Activated T-cell treated with anti-CD3 and anti-CD28 coated beads, Interleukin-2, amount 50 U/mL, for 72 hours (primary cell): ENCODE results near the gene SLC17A1. TPM values are rescaled to one million over a fixed set of nuclear protein-coding genes. Genes with fewer than 3 reads are reported as not detected.

Source experiments
- ATAC-seq, 2 donors: fragments of 150-1000 bp; cut with Tn5 transposase; replicated peaks in 1 of 2; 2 replicates each; pipeline ENCODE4 v1.10.0; 2021; ENCODE audit warnings: moderate library complexity in 2 of 2, mild to moderate bottlenecking in 1 of 2
- DNase-seq, 2 donors: peaks; one replicate each; pipeline ENCODE4 v3.0.0; 2021 to 2022; ENCODE audit warnings: mixed read lengths in 1 of 2
- H3K27ac Mint-ChIP-seq: one replicate; pipeline ENCODE4 v1.8.0; 2022; ENCODE audit warnings: mild to moderate bottlenecking, moderate library complexity, mixed read lengths
- H3K27me3 Mint-ChIP-seq: one replicate; pipeline ENCODE4 v1.8.0; 2022; ENCODE audit warnings: low read depth, mixed read lengths
- H3K36me3 Mint-ChIP-seq, 2 donors: one replicate each; pipeline ENCODE4 v1.8.0; 2022; ENCODE audit warnings: mixed read lengths in 2 of 2, mild to moderate bottlenecking in 1 of 2; ENCODE audit not compliant: insufficient read depth in 2 of 2
- H3K4me1 Mint-ChIP-seq: one replicate; pipeline ENCODE4 v1.8.0; 2022; ENCODE audit warnings: low read depth, mixed read lengths
- H3K4me3 Mint-ChIP-seq, 2 donors: one replicate each; pipeline ENCODE4 v1.8.0; 2022; ENCODE audit warnings: mild to moderate bottlenecking in 2 of 2, mixed read lengths in 2 of 2, moderate library complexity in 2 of 2
- H3K9me3 Mint-ChIP-seq, 2 donors: one replicate each; pipeline ENCODE4 v1.8.0; 2022; ENCODE audit warnings: mixed read lengths in 2 of 2
- total RNA-seq, 2 donors: library from RNA; stranded (reverse); gene quantifications; one replicate each; pipeline ENCODE4 v1.2.3, GENCODE V29; 2022

Gene SLC17A1
- total RNA-seq, 2 donors from 2014 or later = 0.29 TPM; not detected in 1

DNA sequence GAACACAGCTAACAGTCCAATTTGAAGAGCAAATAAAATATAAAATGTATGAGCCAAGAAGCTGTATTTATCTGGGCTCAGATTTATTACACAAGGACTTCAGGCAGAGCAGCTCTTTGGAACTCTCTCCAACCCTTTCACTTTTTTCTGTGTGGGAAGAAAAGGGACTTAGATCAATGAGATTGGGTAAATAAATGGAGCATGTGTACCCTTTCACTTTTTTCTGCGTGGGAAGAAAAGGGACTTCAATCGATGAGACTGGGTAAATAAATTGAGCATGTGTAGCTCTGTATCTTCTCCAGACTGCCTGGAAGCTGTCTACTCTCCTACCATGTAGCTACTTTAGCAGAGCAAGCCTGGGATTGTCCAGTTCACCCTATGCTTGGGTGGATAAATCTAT is 31.5 kb upstream of the SLC17A1 start:
- peaks cover 4 to 8% of the 10 kb centered on the region in 2 donors for H3K36me3 Mint-ChIP-seq
- H3K4me1 Mint-ChIP-seq = peaks cover 26% of the 10 kb centered on the region
- peaks cover 13 to 15% of the 10 kb centered on the region in 2 donors for H3K9me3 Mint-ChIP-seq
- ATAC-seq (no peak), DNase-seq (no peak)
- peaks cover 15% of the 10 kb centered on the region for H3K27me3 Mint-ChIP-seq
- H3K4me3 Mint-ChIP-seq = no peak overlapping the region
- H3K27ac Mint-ChIP-seq = no peak overlapping the region

DNA sequence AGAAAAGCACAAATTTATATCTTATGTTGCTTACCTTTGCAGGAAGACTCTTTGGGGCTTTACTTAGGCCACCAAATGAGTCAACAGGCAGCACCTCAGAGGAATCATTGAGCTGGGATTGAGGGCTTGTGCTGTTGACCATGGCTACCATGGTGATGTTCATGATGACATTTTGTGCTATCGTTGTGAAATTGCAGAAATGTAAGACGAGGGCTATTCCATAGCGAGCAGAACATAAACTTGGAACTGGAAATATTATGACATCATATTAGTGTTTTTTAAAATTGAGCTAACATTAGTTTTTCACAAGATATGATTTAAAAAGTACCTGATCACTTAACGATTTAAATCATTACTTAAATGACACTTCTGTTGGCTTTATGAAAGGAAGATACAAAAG is 30.3 kb upstream of the SLC17A1 start:
- Mint-ChIP-seq H3K4me3 (no peak overlapping the region), H3K27ac (no peak overlapping the region), H3K27me3 (peaks cover 21% of the 10 kb centered on the region), H3K36me3 (peaks cover 4 to 8% of the 10 kb centered on the region in 2 donors), H3K9me3 (peaks cover 13 to 15% of the 10 kb centered on the region in 2 donors), H3K4me1 (peaks cover 29% of the 10 kb centered on the region)
- no peak for DNase-seq
- ATAC-seq = no peak

DNA sequence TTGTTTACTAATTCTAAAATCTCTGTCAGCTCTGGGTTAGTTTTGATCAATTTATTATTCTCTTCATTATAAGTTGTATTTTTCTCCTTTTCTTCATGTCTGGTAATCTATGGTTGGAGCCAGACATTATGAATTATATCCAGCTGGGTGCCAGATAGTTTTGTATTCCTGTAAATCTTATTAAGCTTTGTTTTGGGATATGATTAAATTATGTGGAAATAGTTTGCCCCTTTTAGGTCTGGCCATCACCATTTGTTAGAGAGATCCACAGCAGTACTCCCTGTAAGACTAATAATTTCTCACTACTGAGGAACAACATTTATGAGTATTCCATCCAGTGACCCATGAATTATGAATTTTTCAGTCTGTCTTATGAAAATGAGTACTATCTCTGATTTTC is 20.9 kb upstream of the SLC17A1 start:
- Mint-ChIP-seq H3K27me3 (peaks cover 22% of the 10 kb centered on the region), H3K4me3 (peak overlapping the region in 1 of 2 donors; percentile 54), H3K9me3 (no peaks in the 10 kb centered on the region), H3K27ac (no peak overlapping the region), H3K36me3 (no peaks in the 10 kb centered on the region), H3K4me1 (peaks cover 14% of the 10 kb centered on the region)
- no peak for ATAC-seq
- DNase-seq = no peak

DNA sequence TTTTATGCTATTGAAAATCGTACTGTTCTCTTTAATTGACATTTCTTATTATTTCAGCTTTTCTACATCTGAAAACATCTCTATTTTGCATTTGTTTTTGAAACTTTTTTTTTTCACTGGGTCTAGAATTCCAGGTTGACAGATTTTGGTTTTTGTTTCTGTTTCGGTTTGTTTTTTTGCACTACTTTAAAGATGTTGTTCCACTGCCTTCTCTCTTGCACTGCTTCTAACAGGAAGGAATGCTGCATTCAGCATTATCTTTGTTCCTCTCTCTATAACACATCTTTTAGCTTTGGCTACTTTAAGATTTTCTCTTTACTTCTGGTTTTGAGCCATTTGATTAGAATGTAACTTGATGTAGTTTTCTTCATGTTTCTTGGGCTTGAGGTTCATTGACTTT is 20.1 kb upstream of the SLC17A1 start:
- H3K4me1 Mint-ChIP-seq = peaks cover 14% of the 10 kb centered on the region
- H3K27ac Mint-ChIP-seq = peak overlapping the region; percentile 69
- H3K27me3 Mint-ChIP-seq = peaks cover 26% of the 10 kb centered on the region
- H3K4me3 Mint-ChIP-seq = peak overlapping the region; percentile 11 to 48
- no peaks in the 10 kb centered on the region for H3K36me3 Mint-ChIP-seq
- H3K9me3 Mint-ChIP-seq = no peaks in the 10 kb centered on the region
- DNase-seq (no peak), ATAC-seq (no peak)

DNA sequence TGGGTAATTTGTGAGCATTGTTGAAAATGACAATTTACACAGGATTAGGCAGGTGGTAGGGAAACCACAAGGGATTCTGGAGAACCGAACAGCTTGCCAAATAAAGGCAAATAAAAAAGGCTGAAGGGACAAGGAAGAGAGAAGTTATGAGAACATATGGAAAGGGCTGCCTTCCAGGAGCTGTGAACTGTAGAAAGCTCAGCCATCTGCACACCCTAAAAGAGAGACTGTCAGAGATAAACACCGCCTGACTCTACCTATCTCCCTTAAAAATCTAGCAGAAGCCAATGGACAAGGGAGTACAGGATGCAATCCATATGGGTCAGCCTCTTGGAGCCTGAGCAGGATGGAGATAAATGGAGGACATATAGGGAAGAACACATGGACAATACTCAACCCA is 12.7 kb upstream of the SLC17A1 start:
- no peak for ATAC-seq
- Mint-ChIP-seq H3K27me3 (peaks cover 31% of the 10 kb centered on the region), H3K4me1 (no peaks in the 10 kb centered on the region), H3K9me3 (peaks cover 1 to 2% of the 10 kb centered on the region in 2 donors), H3K36me3 (no peaks in the 10 kb centered on the region), H3K4me3 (no peak overlapping the region), H3K27ac (no peak overlapping the region)
- no peak for DNase-seq

DNA sequence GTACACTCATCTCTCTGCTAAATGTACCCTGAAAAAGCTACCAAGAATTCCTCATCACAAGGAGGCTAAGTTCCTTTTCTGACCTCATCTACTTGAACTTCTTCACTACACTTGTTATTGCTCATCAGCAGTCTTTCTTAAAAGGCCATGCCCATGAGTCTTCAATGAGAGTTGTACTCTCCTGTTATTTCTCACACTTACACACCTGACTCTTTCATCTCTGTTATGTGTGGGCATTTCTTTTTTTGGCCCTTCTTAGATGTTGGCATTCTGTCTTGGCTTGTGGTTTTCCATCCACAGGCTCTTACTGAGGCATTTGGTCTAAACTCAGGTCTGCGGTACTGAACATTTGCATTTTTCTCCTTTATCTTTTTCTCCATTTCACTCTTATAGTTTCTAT is 10.7 kb upstream of the SLC17A1 start:
- DNase-seq (peak; percentile 25 to 41), ATAC-seq (peak; percentile 93 to 95)
- peaks cover 1 to 2% of the 10 kb centered on the region in 2 donors for H3K9me3 Mint-ChIP-seq
- no peak overlapping the region for H3K27ac Mint-ChIP-seq
- no peak overlapping the region for H3K4me3 Mint-ChIP-seq
- H3K36me3 Mint-ChIP-seq = no peaks in the 10 kb centered on the region
- peaks cover 20% of the 10 kb centered on the region for H3K27me3 Mint-ChIP-seq
- no peaks in the 10 kb centered on the region for H3K4me1 Mint-ChIP-seq

DNA sequence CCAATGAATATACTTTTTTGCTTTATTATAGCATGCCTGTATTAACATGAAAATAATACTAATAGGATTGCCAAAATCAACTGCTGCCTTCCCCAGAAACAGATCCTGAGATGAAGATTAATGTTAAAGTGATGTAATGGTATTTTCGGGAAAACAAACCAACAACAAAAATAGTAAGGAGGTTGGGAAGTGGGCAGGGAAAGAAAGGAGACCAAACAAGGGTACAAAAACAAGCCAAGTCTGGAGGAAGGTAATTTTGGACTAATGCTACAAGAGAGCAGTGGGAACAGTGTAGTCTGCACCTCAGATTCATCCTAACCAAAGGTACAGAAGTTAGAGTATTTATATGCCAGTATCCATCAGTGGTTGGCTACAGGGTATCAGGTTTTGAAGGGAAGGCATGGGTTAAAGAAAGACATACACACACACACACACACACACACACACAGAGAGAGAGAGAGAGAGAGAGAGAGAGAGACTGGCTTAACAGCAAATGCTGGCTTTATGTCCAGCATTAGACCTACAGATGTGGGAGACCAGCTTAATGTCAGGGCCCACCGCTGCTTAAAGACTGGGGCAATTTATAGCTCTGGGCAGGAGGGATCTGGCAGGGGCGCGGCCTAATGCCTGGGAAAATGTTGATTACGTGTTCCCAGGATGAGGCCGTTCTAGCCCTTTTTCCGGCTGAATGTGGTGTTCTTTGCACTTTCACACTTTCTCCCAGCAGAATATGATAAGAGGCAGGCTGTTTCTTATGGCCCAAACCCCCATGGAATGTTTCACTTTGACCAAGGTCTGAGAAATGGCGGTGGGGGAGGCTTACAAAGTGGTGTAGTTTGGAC is 3.8 kb upstream of the SLC17A1 start:
- Mint-ChIP-seq H3K9me3 (peaks cover 1% of the 10 kb centered on the region in 2 donors), H3K27me3 (peaks cover 34% of the 10 kb centered on the region), H3K27ac (no peak overlapping the region), H3K36me3 (no peaks in the 10 kb centered on the region), H3K4me1 (peaks cover 2% of the 10 kb centered on the region), H3K4me3 (no peak overlapping the region)
- DNase-seq (no peak), ATAC-seq (no peak)

DNA sequence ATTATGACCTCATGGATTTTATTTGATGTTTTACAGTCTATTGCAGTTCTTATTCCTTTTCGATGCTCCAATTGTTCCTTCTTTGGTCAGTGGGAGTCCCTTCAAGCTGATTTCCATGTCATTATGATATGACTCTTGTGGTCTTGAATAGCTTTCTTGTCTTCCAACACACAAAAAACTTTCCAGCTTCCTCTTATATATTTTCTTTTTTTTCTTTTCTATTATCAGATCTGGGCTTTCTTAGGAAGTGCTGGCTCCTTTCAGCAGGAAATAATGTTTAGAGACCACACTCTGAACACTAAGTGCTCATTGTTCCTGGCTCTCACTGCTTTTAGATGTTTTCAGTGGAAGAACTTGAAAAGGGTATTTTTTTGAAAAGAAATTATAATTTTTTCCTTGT is 3.1 kb upstream of the SLC17A1 start:
- DNase-seq (no peak), ATAC-seq (no peak)
- Mint-ChIP-seq H3K27me3 (peaks cover 29% of the 10 kb centered on the region), H3K4me3 (no peak overlapping the region), H3K4me1 (peaks cover 8% of the 10 kb centered on the region), H3K36me3 (no peaks in the 10 kb centered on the region), H3K27ac (no peak overlapping the region), H3K9me3 (peaks cover 0 to under 1% of the 10 kb centered on the region in 2 donors)

DNA sequence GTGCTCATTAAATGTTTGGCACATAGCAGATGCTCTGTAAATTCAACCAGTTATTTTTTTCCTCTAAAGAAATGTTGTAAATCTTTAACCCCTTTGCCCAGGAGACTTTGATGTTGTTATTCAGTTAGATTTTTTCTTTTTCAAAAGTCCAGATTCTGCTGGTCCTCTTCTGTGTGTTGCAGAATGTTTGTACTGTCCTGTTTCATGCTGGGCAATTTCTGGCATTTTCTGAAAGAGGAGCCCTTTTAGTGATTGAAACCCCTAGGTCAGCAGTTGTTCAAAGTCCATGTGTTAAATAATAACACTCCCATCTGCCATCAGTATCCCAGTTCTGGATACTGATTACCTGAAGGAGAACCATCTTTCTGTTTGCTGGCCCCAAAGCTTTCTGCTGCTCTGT is 1.3 kb upstream of the SLC17A1 start:
- ATAC-seq = no peak
- Mint-ChIP-seq H3K36me3 (no peaks in the 10 kb centered on the region), H3K27me3 (peaks cover 26% of the 10 kb centered on the region), H3K4me3 (no peak overlapping the region), H3K27ac (no peak overlapping the region), H3K9me3 (no peaks in the 10 kb centered on the region), H3K4me1 (peaks cover 20% of the 10 kb centered on the region)
- DNase-seq = no peak

DNA sequence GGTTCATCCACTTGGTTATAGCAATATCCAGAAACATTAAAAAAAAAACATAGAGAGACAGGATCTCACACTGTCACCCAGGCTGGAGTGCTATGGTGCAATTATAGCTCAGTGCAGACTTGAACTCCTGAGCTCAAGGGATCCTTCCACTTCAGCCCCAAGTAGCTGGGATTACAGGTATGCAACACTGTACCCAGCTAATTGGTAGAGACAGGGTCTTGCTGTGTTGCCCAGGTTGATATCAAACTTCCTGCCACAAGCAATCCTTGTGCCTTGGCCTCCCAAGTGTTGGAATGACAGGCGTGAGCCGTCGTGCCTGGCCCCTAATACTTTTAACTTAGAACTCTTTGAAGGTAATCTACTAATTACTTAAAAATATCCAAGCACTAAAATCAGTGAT is 818 bp upstream of the SLC17A1 start:
- Mint-ChIP-seq H3K4me1 (peaks cover 20% of the 10 kb centered on the region), H3K36me3 (peaks cover 0 to 2% of the 10 kb centered on the region in 2 donors), H3K9me3 (peaks cover 0 to 2% of the 10 kb centered on the region in 2 donors), H3K27me3 (peaks cover 30% of the 10 kb centered on the region), H3K27ac (no peak overlapping the region), H3K4me3 (no peak overlapping the region)
- ATAC-seq (no peak), DNase-seq (no peak)

DNA sequence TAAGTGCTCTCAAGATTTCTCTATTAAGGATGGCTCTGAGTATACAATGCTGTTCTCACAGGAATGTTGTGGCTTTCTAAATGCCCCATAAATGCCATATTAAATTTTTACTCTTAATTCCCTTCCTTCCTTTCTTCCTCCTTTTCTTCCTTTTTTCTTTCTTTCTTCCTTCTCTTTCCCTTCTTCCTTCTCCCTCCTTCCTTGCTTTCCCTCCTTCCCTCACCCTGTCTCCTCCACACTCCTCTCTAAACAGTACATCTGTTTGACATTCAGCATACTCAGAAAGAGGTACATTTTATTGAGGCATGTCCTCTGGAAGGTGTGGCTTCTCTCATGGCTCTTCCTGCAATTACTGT is 433 bp upstream of the SLC17A1 start:
- no peak overlapping the region for H3K27ac Mint-ChIP-seq
- ATAC-seq (no peak), DNase-seq (no peak)
- peaks cover 20% of the 10 kb centered on the region for H3K4me1 Mint-ChIP-seq
- peaks cover 0 to 2% of the 10 kb centered on the region in 2 donors for H3K36me3 Mint-ChIP-seq
- peaks cover 34% of the 10 kb centered on the region for H3K27me3 Mint-ChIP-seq
- peaks cover 0 to 2% of the 10 kb centered on the region in 2 donors for H3K9me3 Mint-ChIP-seq
- no peak overlapping the region for H3K4me3 Mint-ChIP-seq

DNA sequence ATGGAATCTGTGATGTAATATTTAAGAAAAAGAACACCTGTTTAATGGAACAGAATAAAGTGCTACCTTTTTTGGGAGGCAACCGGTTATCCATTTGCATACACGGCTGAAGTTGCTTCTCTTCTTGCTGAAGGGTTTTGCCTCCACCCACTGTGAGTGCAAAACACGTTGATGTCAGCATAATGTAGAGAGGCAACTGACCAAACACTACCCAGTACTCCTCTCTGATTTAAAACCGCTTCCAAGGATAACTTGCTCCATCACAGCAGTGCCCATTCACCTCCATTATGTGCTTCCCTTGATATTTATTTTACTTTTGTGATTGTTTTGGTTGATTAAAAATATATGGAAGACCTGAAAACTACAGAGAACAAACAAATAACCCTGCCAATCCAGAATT is 1.4 kb downstream of the SLC17A1 start:
- peak overlapping the region; percentile 50 for H3K27ac Mint-ChIP-seq
- H3K36me3 Mint-ChIP-seq = peaks cover 4 to 5% of the 10 kb centered on the region in 2 donors
- DNase-seq (no peak), ATAC-seq (no peak)
- H3K4me3 Mint-ChIP-seq = no peak overlapping the region
- H3K4me1 Mint-ChIP-seq = peaks cover 20% of the 10 kb centered on the region
- H3K27me3 Mint-ChIP-seq = peaks cover 45% of the 10 kb centered on the region
- peaks cover 3 to 9% of the 10 kb centered on the region in 2 donors for H3K9me3 Mint-ChIP-seq

DNA sequence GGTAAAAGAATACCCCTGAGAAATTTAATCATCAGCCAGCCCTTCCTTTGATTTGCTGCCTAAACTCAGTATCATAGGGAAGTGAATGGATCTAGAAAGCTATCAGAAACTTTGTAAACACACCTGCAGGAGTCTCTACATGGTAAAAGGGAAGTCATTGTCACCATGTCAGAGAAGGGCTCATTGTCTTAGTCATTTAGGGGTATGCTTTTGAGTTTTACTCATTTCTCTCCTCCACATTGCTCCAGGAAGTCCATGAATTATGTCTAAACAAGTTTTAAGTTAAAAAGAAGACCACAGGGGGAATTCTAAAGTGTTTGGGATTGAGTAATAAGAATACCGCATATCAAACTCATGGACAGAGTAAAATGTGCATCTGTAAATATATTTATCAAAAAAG is 2.5 kb downstream of the SLC17A1 start:
- Mint-ChIP-seq H3K4me1 (peaks cover 20% of the 10 kb centered on the region), H3K27ac (peak overlapping the region; percentile 78), H3K9me3 (peaks cover 6 to 9% of the 10 kb centered on the region in 2 donors), H3K36me3 (peaks cover 4 to 8% of the 10 kb centered on the region in 2 donors), H3K4me3 (peak overlapping the region in 1 of 2 donors; percentile 33), H3K27me3 (peaks cover 47% of the 10 kb centered on the region)
- DNase-seq (no peak), ATAC-seq (peak; percentile 98)

DNA sequence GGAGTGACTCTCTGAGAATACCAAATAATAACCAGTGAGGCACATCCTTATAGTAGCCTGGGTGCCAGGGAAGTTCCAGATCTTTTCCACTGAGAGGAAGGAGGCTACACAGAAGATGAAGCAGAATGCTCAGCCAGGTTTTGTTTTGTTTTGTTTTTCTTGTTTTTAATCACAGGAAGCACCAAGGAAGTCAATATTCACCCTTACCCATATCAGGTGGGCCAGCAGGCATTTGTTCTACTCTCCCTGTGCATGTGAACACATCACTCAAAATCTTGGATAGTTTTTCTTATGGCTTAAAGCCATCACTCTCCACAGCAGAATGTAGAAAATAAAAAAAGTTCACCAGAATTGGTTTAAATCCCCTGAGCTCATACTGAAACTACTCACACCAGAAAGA is 10.5 kb downstream of the SLC17A1 start:
- Mint-ChIP-seq H3K27me3 (peaks cover 27% of the 10 kb centered on the region), H3K4me3 (peak overlapping the region in 1 of 2 donors; percentile 29), H3K4me1 (peaks cover 6% of the 10 kb centered on the region), H3K9me3 (peaks cover 6 to 7% of the 10 kb centered on the region in 2 donors), H3K27ac (no peak overlapping the region), H3K36me3 (peaks cover 3 to 8% of the 10 kb centered on the region in 2 donors)
- DNase-seq (no peak), ATAC-seq (peak; percentile 31 to 38)
